HG03175 (cell line): ENCODE results near the gene PCDHB8.
"Not testable (repeated sequence)": the region's sequence is repeated elsewhere in the genome, so short reads cannot be mapped to it uniquely, and the experiment has no call there.

Experiments used
- ATAC-seq: cut with Tn5 transposase; IDR thresholded peaks from one replicate; pipeline ENCODE4 v1.9.1; 2021; ENCODE audit warnings: mild to moderate bottlenecking, moderate library complexity; ENCODE audit not compliant: unreplicated experiment

PCDHB8 gene

DNA sequence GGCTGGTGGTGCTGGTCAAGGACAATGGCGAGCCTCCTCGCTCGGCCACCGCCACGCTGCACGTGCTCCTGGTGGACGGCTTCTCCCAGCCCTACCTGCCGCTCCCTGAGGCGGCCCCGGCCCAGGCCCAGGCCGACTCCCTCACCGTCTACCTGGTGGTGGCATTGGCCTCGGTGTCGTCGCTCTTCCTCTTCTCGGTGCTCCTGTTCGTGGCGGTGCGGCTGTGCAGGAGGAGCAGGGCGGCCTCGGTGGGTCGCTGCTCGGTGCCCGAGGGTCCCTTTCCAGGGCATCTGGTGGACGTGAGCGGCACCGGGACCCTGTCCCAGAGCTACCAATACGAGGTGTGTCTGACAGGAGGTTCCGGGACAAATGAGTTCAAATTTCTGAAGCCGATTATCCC, 47.8 kb downstream of the PCDHB8 start:
- not testable (repeated sequence) for ATAC-seq
